Parathyroid adenoma (tissue), 2 donors: ENCODE data around the gene MYO16.

ENCODE experiments used
- H2AFZ ChIP-seq: fragments of 300-600 bp; sonication (generic); one replicate; pipeline ENCODE4 v1.7.0; 2017; ENCODE audit warnings: antibody characterized with exemption, mild to moderate bottlenecking
- H3K27ac ChIP-seq: fragments of 300-600 bp; sonication (generic); one replicate; pipeline ENCODE4 v1.7.0; 2017
- H3K27me3 ChIP-seq: fragments of 300-600 bp; sonication (generic); one replicate; pipeline ENCODE4 v1.7.0; 2017; ENCODE audit warnings: low read length; ENCODE audit not compliant: control insufficient read depth, insufficient read depth
- H3K36me3 ChIP-seq: fragments of 300-600 bp; sonication (generic); one replicate; pipeline ENCODE4 v1.7.0; 2017; ENCODE audit warnings: low read length; ENCODE audit not compliant: control insufficient read depth, insufficient read depth
- H3K4me1 ChIP-seq: fragments of 300-600 bp; sonication (generic); one replicate; pipeline ENCODE4 v1.7.0; 2017; ENCODE audit warnings: control low read depth
- H3K4me2 ChIP-seq: fragments of 300-600 bp; sonication (generic); one replicate; pipeline ENCODE4 v1.7.0; 2017; ENCODE audit warnings: low read length
- H3K4me3 ChIP-seq: fragments of 300-600 bp; sonication (generic); one replicate; pipeline ENCODE4 v1.7.0; 2017; ENCODE audit warnings: low read depth, low read length
- H3K79me2 ChIP-seq: fragments of 300-600 bp; sonication (generic); one replicate; pipeline ENCODE4 v1.7.0; 2017; ENCODE audit warnings: control low read depth
- H3K9ac ChIP-seq: fragments of 300-600 bp; sonication (generic); one replicate; pipeline ENCODE4 v1.7.0; 2017; ENCODE audit warnings: mild to moderate bottlenecking
- H3K9me3 ChIP-seq: fragments of 300-600 bp; sonication (generic); one replicate; pipeline ENCODE4 v1.7.0; 2017; ENCODE audit warnings: low read length; ENCODE audit not compliant: control insufficient read depth
- CTCF ChIP-seq: fragments of 300-600 bp; sonication (generic); IDR thresholded peaks from one replicate; pipeline ENCODE4 v1.7.0; 2017; ENCODE audit warnings: antibody characterized with exemption, mild to moderate bottlenecking
- donor health status: primary hyperparathyroidism.

The MYO16 gene

GRCh38 chr13:109204657-109205056 lies 575.2 kb downstream of the MYO16 start:
- no peak overlapping the region for H3K9ac ChIP-seq
- H3K36me3 ChIP-seq = no peaks in the 10 kb centered on the region
- H3K9me3 ChIP-seq = no peaks in the 10 kb centered on the region
- no peak overlapping the region for H3K27ac ChIP-seq
- no peak overlapping the region for H3K4me2 ChIP-seq
- no peaks in the 10 kb centered on the region for H3K79me2 ChIP-seq
- no peak overlapping the region for H3K4me3 ChIP-seq
- no peak overlapping the region for H2AFZ ChIP-seq
- no peak for TF ChIP-seq CTCF
- no peaks in the 10 kb centered on the region for H3K4me1 ChIP-seq
- H3K27me3 ChIP-seq = no peaks in the 10 kb centered on the region

GRCh38 chr13:109205315-109205714 lies 575.9 kb downstream of the MYO16 start:
- Histone ChIP-seq H2AFZ (no peak overlapping the region), H3K4me1 (no peaks in the 10 kb centered on the region), H3K4me2 (no peak overlapping the region), H3K36me3 (no peaks in the 10 kb centered on the region), H3K9me3 (no peaks in the 10 kb centered on the region), H3K27ac (no peak overlapping the region), H3K9ac (no peak overlapping the region), H3K79me2 (no peaks in the 10 kb centered on the region), H3K4me3 (no peak overlapping the region), H3K27me3 (no peaks in the 10 kb centered on the region)
- TF ChIP-seq CTCF = no peak

- no peak overlapping the region for H3K4me3 ChIP-seq
- no peaks in the 10 kb centered on the region for H3K9me3 ChIP-seq
- no peaks in the 10 kb centered on the region for H3K27me3 ChIP-seq
- H3K36me3 ChIP-seq = no peaks in the 10 kb centered on the region
- H2AFZ ChIP-seq = no peak overlapping the region
- H3K9ac ChIP-seq = no peak overlapping the region
- no peak overlapping the region for H3K4me2 ChIP-seq
- no peaks in the 10 kb centered on the region for H3K79me2 ChIP-seq
- H3K4me1 ChIP-seq = no peaks in the 10 kb centered on the region
- TF ChIP-seq CTCF = no peak
- no peak overlapping the region for H3K27ac ChIP-seq
These were observed 577.2 kb downstream of the MYO16 start for GRCh38 chr13:109206616-109207015.

- no peaks in the 10 kb centered on the region for H3K9me3 ChIP-seq
- no peak overlapping the region for H3K4me2 ChIP-seq
- H3K9ac ChIP-seq = no peak overlapping the region
- H3K4me1 ChIP-seq = no peaks in the 10 kb centered on the region
- H3K79me2 ChIP-seq = no peaks in the 10 kb centered on the region
- no peak overlapping the region for H3K27ac ChIP-seq
- H2AFZ ChIP-seq = no peak overlapping the region
- no peaks in the 10 kb centered on the region for H3K27me3 ChIP-seq
- TF ChIP-seq CTCF = no peak
- no peaks in the 10 kb centered on the region for H3K36me3 ChIP-seq
- H3K4me3 ChIP-seq = no peak overlapping the region
These were observed 578.2 kb downstream of the MYO16 start for GRCh38 chr13:109207622-109208021.

GRCh38 chr13:109208522-109208921 lies 579.1 kb downstream of the MYO16 start:
- no peak overlapping the region for H2AFZ ChIP-seq
- no peaks in the 10 kb centered on the region for H3K79me2 ChIP-seq
- no peaks in the 10 kb centered on the region for H3K9me3 ChIP-seq
- no peak overlapping the region for H3K4me3 ChIP-seq
- no peaks in the 10 kb centered on the region for H3K27me3 ChIP-seq
- H3K4me1 ChIP-seq = no peaks in the 10 kb centered on the region
- H3K9ac ChIP-seq = no peak overlapping the region
- H3K36me3 ChIP-seq = no peaks in the 10 kb centered on the region
- TF ChIP-seq CTCF = no peak
- no peak overlapping the region for H3K4me2 ChIP-seq
- H3K27ac ChIP-seq = no peak overlapping the region
